Right atrium auricular region (tissue), 2 donors: Measurements from ENCODE around the gene DZIP1L. TPM values are rescaled to one million over a fixed set of nuclear protein-coding genes. Genes with fewer than 3 reads are reported as not detected.

Experiments used
- DNase-seq: peaks from one replicate; pipeline ENCODE4 v3.0.0-alpha.2; 2019; ENCODE audit warnings: low spot score
- H3K27ac ChIP-seq, 2 donors: fragments of 200-600 bp; sonication (generic); 1 replicate in 1 of 2; 2 replicates in 1 of 2; pipeline ENCODE4 v1.5.1; 2016 to 2019
- H3K27me3 ChIP-seq, 2 donors: fragments of 200-600 bp; sonication (generic); one replicate each; pipeline versions ENCODE4 v1.5.1 to v1.6.0; 2017 to 2019
- H3K36me3 ChIP-seq: fragments of 200-600 bp; sonication (generic); one replicate; pipeline ENCODE4 v1.5.1; 2016
- H3K4me1 ChIP-seq, 2 donors: fragments of 200-600 bp; sonication (generic); one replicate each; pipeline versions ENCODE4 v1.5.1 to v1.6.0; 2017 to 2019
- H3K4me3 ChIP-seq, 2 donors: fragments of 200-600 bp; sonication (generic); 1 replicate in 1 of 2; 2 replicates in 1 of 2; pipeline ENCODE4 v1.5.1; 2017 to 2019; ENCODE audit warnings: mild to moderate bottlenecking in 1 of 2, moderate library complexity in 1 of 2
- H3K9me3 ChIP-seq, 2 donors: fragments of 200-600 bp; sonication (generic); one replicate each; pipeline ENCODE4 v1.5.1; 2019
- CTCF ChIP-seq, 2 donors: fragments of 200-600 bp; sonication (generic); IDR thresholded peaks; one replicate each; pipeline ENCODE4 v1.5.1; 2019; ENCODE audit warnings: antibody characterized with exemption in 2 of 2
- total RNA-seq, 2 donors: library from RNA; depleted of rRNA; stranded (reverse); fragments of >200 nt; gene quantifications; one replicate each; pipeline ENCODE4 v1.1.0, GENCODE V29; 2016

DZIP1L gene
- total RNA-seq, 2 donors from 2014 or later = 4.0 to 4.6 TPM

- Histone ChIP-seq H3K27ac (no peak overlapping the region), H3K36me3 (peaks cover 36% of the 10 kb centered on the region), H3K27me3 (no peaks in the 10 kb centered on the region), H3K4me3 (no peak overlapping the region), H3K9me3 (no peaks in the 10 kb centered on the region), H3K4me1 (no peaks in the 10 kb centered on the region)
- DNase-seq = no peak
- no peak for TF ChIP-seq CTCF (IDR thresholded peaks at IDR 0.05)
These were observed 45.4 kb downstream of the DZIP1L start for GRCh38 chr3:138070006-138070405.

GRCh38 chr3:138068579-138069174, 46.7 kb downstream of the DZIP1L start:
- Histone ChIP-seq H3K27ac (no peak overlapping the region), H3K9me3 (no peaks in the 10 kb centered on the region), H3K27me3 (no peaks in the 10 kb centered on the region), H3K4me3 (no peak overlapping the region), H3K4me1 (no peaks in the 10 kb centered on the region), H3K36me3 (peaks cover 48% of the 10 kb centered on the region)
- peak; percentile 81 for DNase-seq
- TF ChIP-seq CTCF (IDR thresholded peaks at IDR 0.05) = peak; percentile 94 to 98

- Histone ChIP-seq H3K36me3 (peaks cover 54% of the 10 kb centered on the region), H3K9me3 (no peaks in the 10 kb centered on the region), H3K27ac (no peak overlapping the region), H3K4me3 (no peak overlapping the region), H3K27me3 (no peaks in the 10 kb centered on the region), H3K4me1 (no peaks in the 10 kb centered on the region)
- no peak for DNase-seq
- TF ChIP-seq CTCF (IDR thresholded peaks at IDR 0.05) = no peak
These were observed 47.4 kb downstream of the DZIP1L start for GRCh38 chr3:138068046-138068445.

- no peak for TF ChIP-seq CTCF (IDR thresholded peaks at IDR 0.05)
- H3K4me1 ChIP-seq = no peaks in the 10 kb centered on the region
- peaks cover 64% of the 10 kb centered on the region for H3K36me3 ChIP-seq
- no peak overlapping the region for H3K4me3 ChIP-seq
- no peak for DNase-seq
- no peak overlapping the region for H3K27ac ChIP-seq
- H3K27me3 ChIP-seq = no peaks in the 10 kb centered on the region
- H3K9me3 ChIP-seq = no peaks in the 10 kb centered on the region
These were observed 48.4 kb downstream of the DZIP1L start for GRCh38 chr3:138066972-138067371.

- peaks cover 65% of the 10 kb centered on the region for H3K36me3 ChIP-seq
- TF ChIP-seq CTCF (IDR thresholded peaks at IDR 0.05) = no peak
- no peaks in the 10 kb centered on the region for H3K4me1 ChIP-seq
These were observed 49.0 kb downstream of the DZIP1L start for GRCh38 chr3:138066383-138066782.

GRCh38 chr3:138065949-138066348, 49.5 kb downstream of the DZIP1L start:
- peaks cover 62% of the 10 kb centered on the region for H3K36me3 ChIP-seq
- no peaks in the 10 kb centered on the region for H3K27me3 ChIP-seq
- H3K27ac ChIP-seq = no peak overlapping the region
- no peaks in the 10 kb centered on the region for H3K9me3 ChIP-seq
- no peak overlapping the region for H3K4me3 ChIP-seq
- no peak for DNase-seq
- H3K4me1 ChIP-seq = no peaks in the 10 kb centered on the region
- TF ChIP-seq CTCF (IDR thresholded peaks at IDR 0.05) = no peak

More at GRCh38 chr3:138066383-138066782, 49.0 kb downstream of the DZIP1L start:
- Histone ChIP-seq H3K27ac (no peak overlapping the region), H3K4me3 (no peak overlapping the region), H3K27me3 (no peaks in the 10 kb centered on the region), H3K9me3 (no peaks in the 10 kb centered on the region)
- DNase-seq = no peak
